Uterus (tissue), 4 donors: ENCODE data around the gene ZNF536. TPM values are rescaled to one million over a fixed set of nuclear protein-coding genes. Genes with fewer than 3 reads are reported as not detected.

ENCODE experiments used
- DNase-seq, 2 donors: peaks; one replicate each; pipeline ENCODE4 v3.0.0-alpha.2; 2019 to 2020
- H3K27ac ChIP-seq, 2 donors: fragments of 200-600 bp; sonication (generic); 1 replicate in 1 of 2; 2 replicates in 1 of 2; pipeline ENCODE4 v1.5.1; 2016 to 2018
- H3K27me3 ChIP-seq, 2 donors: fragments of 200-600 bp; sonication (generic); one replicate each; pipeline ENCODE4 v1.5.1; 2018 to 2019; ENCODE audit warnings: control low read depth in 1 of 2
- H3K36me3 ChIP-seq, 2 donors: fragments of 200-600 bp; sonication (generic); one replicate each; pipeline ENCODE4 v1.5.1; 2019; ENCODE audit warnings: control low read depth in 1 of 2
- H3K4me1 ChIP-seq, 2 donors: fragments of 200-600 bp; sonication (generic); one replicate each; pipeline ENCODE4 v1.5.1; 2018 to 2019; ENCODE audit warnings: control low read depth in 1 of 2
- H3K4me3 ChIP-seq, 2 donors: fragments of 200-600 bp; sonication (generic); 1 replicate in 1 of 2; 2 replicates in 1 of 2; pipeline ENCODE4 v1.5.1; 2018 to 2019; ENCODE audit warnings: mild to moderate bottlenecking in 1 of 2
- H3K9me3 ChIP-seq, 2 donors: fragments of 200-600 bp; sonication (generic); one replicate each; pipeline ENCODE4 v1.5.1; 2019; ENCODE audit warnings: control low read depth in 1 of 2
- CTCF ChIP-seq, 4 experiments: fragments of 200-600 bp in 2 of 4; fragments of 450-650 bp in 2 of 4; sonication (generic) in 2 of 4; IDR thresholded peaks; one replicate each; pipeline ENCODE4 v1.5.1; 2016 to 2019; ENCODE audit warnings: antibody characterized with exemption in 4 of 4, mild to moderate bottlenecking in 2 of 4, moderate library complexity in 1 of 4
- POLR2A ChIP-seq, 2 donors: fragments of 450-650 bp; IDR thresholded peaks; one replicate each; pipeline ENCODE4 v1.6.1; 2016; ENCODE audit warnings: antibody characterized with exemption in 2 of 2, mild to moderate bottlenecking in 1 of 2, moderate library complexity in 1 of 2
- intact Hi-C: fragments of 100-400 bp; cut with DNase I; formaldehyde crosslinking; loops from one replicate; pipeline ENCODE4 v1.15.1; 2023; ENCODE audit warnings: low total_unique reads
- total RNA-seq, 4 donors: library from RNA; depleted of rRNA in 3 of 4; stranded (reverse); fragments of >200 nt in 3 of 4; gene quantifications; one replicate each; pipeline versions ENCODE4 v1.1.0 to v1.2.4, GENCODE V29; 2014 to 2023
- donor health status: DM: yes; HTN: yes; CAD: no.

The ZNF536 gene
- total RNA-seq, 4 donors from 2014 or later, result 0.67 to 3.3 (median 2.8) TPM; not detected in 1

GRCh38 chr19:30596813-30597399 lies 224.7 kb downstream of the ZNF536 start:
- no peak overlapping the region for H3K4me3 ChIP-seq
- H3K27ac ChIP-seq, result no peak overlapping the region
- TF ChIP-seq CTCF (IDR thresholded peaks at IDR 0.05) (no peak), POLR2A (IDR thresholded peaks at IDR 0.05) (no peak)
- no peaks in the 10 kb centered on the region for H3K27me3 ChIP-seq
- H3K36me3 ChIP-seq, result no peaks in the 10 kb centered on the region
- intact Hi-C loops, result no loop called here
- no peaks in the 10 kb centered on the region for H3K4me1 ChIP-seq
- no peaks in the 10 kb centered on the region for H3K9me3 ChIP-seq
- no peak for DNase-seq

- no peak for TF ChIP-seq POLR2A (IDR thresholded peaks at IDR 0.05)
- no peak for TF ChIP-seq CTCF (IDR thresholded peaks at IDR 0.05)
- intact Hi-C loops, result no loop called here
These were observed 226.5 kb downstream of the ZNF536 start for GRCh38 chr19:30598688-30599087.

GRCh38 chr19:30602661-30603350 lies 230.6 kb downstream of the ZNF536 start:
- H3K27me3 ChIP-seq, result no peaks in the 10 kb centered on the region
- H3K27ac ChIP-seq, result no peak overlapping the region
- no peaks in the 10 kb centered on the region for H3K36me3 ChIP-seq
- no peaks in the 10 kb centered on the region for H3K9me3 ChIP-seq
- H3K4me3 ChIP-seq, result no peak overlapping the region
- DNase-seq, result no peak
- TF ChIP-seq CTCF (IDR thresholded peaks at IDR 0.05) (no peak), POLR2A (IDR thresholded peaks at IDR 0.05) (no peak)
- no peaks in the 10 kb centered on the region for H3K4me1 ChIP-seq
- intact Hi-C loops, result no loop called here

More at GRCh38 chr19:30598688-30599087, 226.5 kb downstream of the ZNF536 start:
- DNase-seq, result no peak
- no peaks in the 10 kb centered on the region for H3K4me1 ChIP-seq
- no peaks in the 10 kb centered on the region for H3K27me3 ChIP-seq
- no peaks in the 10 kb centered on the region for H3K36me3 ChIP-seq
- no peak overlapping the region for H3K27ac ChIP-seq
- H3K9me3 ChIP-seq, result no peaks in the 10 kb centered on the region
- H3K4me3 ChIP-seq, result no peak overlapping the region

GRCh38 chr19:30604657-30605056 lies 232.5 kb downstream of the ZNF536 start:
- no peaks in the 10 kb centered on the region for H3K36me3 ChIP-seq

More at GRCh38 chr19:30604657-30605056, 232.5 kb downstream of the ZNF536 start:
- no peak for DNase-seq
- intact Hi-C loops, result no loop called here
- TF ChIP-seq CTCF (IDR thresholded peaks at IDR 0.05) (no peak), POLR2A (IDR thresholded peaks at IDR 0.05) (no peak)
- H3K4me1 ChIP-seq, result no peaks in the 10 kb centered on the region
- H3K27ac ChIP-seq, result no peak overlapping the region
- H3K4me3 ChIP-seq, result no peak overlapping the region
- no peaks in the 10 kb centered on the region for H3K9me3 ChIP-seq
- no peaks in the 10 kb centered on the region for H3K27me3 ChIP-seq
